ENCODE results near the gene EPC2.

EPC2 gene

GRCh38 chr2:148638543-148638942, 6.0 kb upstream of the EPC2 start:
- H3K36me3 ChIP-seq (ENCODE audit: control insufficient read depth, low read length): no peaks in the 10 kb centered on the region

GRCh38 chr2:148640767-148641166, 3.8 kb upstream of the EPC2 start:
- Histone ChIP-seq H3K27ac (ENCODE audit: low read depth, low read length) (no peak overlapping the region), H3K36me3 (ENCODE audit: control insufficient read depth, low read length) (peaks cover 3% of the 10 kb centered on the region; the same call in 1 of the 2 replicates), H3F3A (ENCODE audit: control insufficient read depth, insufficient read depth) (peaks cover 1% of the 10 kb centered on the region), H3K4me1 (ENCODE audit: control insufficient read depth, low read length) (peaks cover 15% of the 10 kb centered on the region), H4K20me1 (ENCODE audit: control insufficient read depth, insufficient read depth, low read depth, low read length) (0 out of 2 replicates have a peak, but pooled peaks cover 5% of the 10 kb centered on the region), H3K4me3 (ENCODE audit: low read length) (no peak overlapping the region), H3K9me2 (replicated peaks; ENCODE audit: control insufficient read depth, low read length) (no peaks in the 10 kb centered on the region), H3K4me2 (ENCODE audit: low read length) (no peak overlapping the region), H3K79me2 (ENCODE audit: control insufficient read depth, low read length) (peaks cover 9% of the 10 kb centered on the region), H3K9me3 (ENCODE audit: control insufficient read depth, insufficient read depth, low read length) (no peaks in the 10 kb centered on the region), H3K27me3 (ENCODE audit: control insufficient read depth, low read length) (no peaks in the 10 kb centered on the region)
- TF ChIP-seq CTCF (IDR thresholded peaks at IDR 0.05; ENCODE audit: low read depth, low read length, poor library complexity, severe bottlenecking): no peak
- no peak for TF ChIP-seq EZH2phosphoT487 (IDR thresholded peaks at IDR 0.05; ENCODE audit: borderline replicate concordance, low read length)

More at GRCh38 chr2:148638543-148638942, 6.0 kb upstream of the EPC2 start:
- Histone ChIP-seq H3K4me1 (ENCODE audit: control insufficient read depth, low read length) (peaks cover 10% of the 10 kb centered on the region), H3K4me2 (ENCODE audit: low read length) (no peak overlapping the region), H3F3A (ENCODE audit: control insufficient read depth, insufficient read depth) (no peaks in the 10 kb centered on the region), H3K9me2 (replicated peaks; ENCODE audit: control insufficient read depth, low read length) (no peaks in the 10 kb centered on the region), H3K79me2 (ENCODE audit: control insufficient read depth, low read length) (no peaks in the 10 kb centered on the region; the same call in 1 of the 2 replicates), H3K4me3 (ENCODE audit: low read length) (no peak overlapping the region), H4K20me1 (ENCODE audit: control insufficient read depth, insufficient read depth, low read depth, low read length) (no peaks in the 10 kb centered on the region), H3K27ac (ENCODE audit: low read depth, low read length) (no peak overlapping the region), H3K27me3 (ENCODE audit: control insufficient read depth, low read length) (no peaks in the 10 kb centered on the region), H3K9me3 (ENCODE audit: control insufficient read depth, insufficient read depth, low read length) (no peaks in the 10 kb centered on the region)
- TF ChIP-seq EZH2phosphoT487 (IDR thresholded peaks at IDR 0.05; ENCODE audit: borderline replicate concordance, low read length) (no peak), CTCF (IDR thresholded peaks at IDR 0.05; ENCODE audit: low read depth, low read length, poor library complexity, severe bottlenecking) (no peak)

GRCh38 chr2:148642112-148642744, 2.3 kb upstream of the EPC2 start:
- H3K4me3 ChIP-seq (ENCODE audit: low read length): no peak overlapping the region
- no peaks in the 10 kb centered on the region for H3K27me3 ChIP-seq (ENCODE audit: control insufficient read depth, low read length)
- H3K4me2 ChIP-seq (ENCODE audit: low read length): no peak overlapping the region
- peaks cover 18% of the 10 kb centered on the region; the same call in 1 of the 2 replicates for H4K20me1 ChIP-seq (ENCODE audit: control insufficient read depth, insufficient read depth, low read depth, low read length)
- H3K9me2 ChIP-seq (replicated peaks; ENCODE audit: control insufficient read depth, low read length): no peaks in the 10 kb centered on the region
- H3K9me3 ChIP-seq (ENCODE audit: control insufficient read depth, insufficient read depth, low read length): no peaks in the 10 kb centered on the region
- H3K36me3 ChIP-seq (ENCODE audit: control insufficient read depth, low read length): peaks cover 6% of the 10 kb centered on the region
- peaks cover 4% of the 10 kb centered on the region for H3F3A ChIP-seq (ENCODE audit: control insufficient read depth, insufficient read depth)
- TF ChIP-seq EZH2phosphoT487 (IDR thresholded peaks at IDR 0.05; ENCODE audit: borderline replicate concordance, low read length) (no peak), CTCF (IDR thresholded peaks at IDR 0.05; ENCODE audit: low read depth, low read length, poor library complexity, severe bottlenecking) (no peak)
- H3K4me1 ChIP-seq (ENCODE audit: control insufficient read depth, low read length): peaks cover 17% of the 10 kb centered on the region
- no peak overlapping the region for H3K27ac ChIP-seq (ENCODE audit: low read depth, low read length)
- peaks cover 24% of the 10 kb centered on the region for H3K79me2 ChIP-seq (ENCODE audit: control insufficient read depth, low read length)
